Gastrocnemius medialis (tissue), 4 donors: ENCODE results near the gene ETAA1. TPM values are rescaled to one million over a fixed set of nuclear protein-coding genes. Genes with fewer than 3 reads are reported as not detected.

Experiments used
- ATAC-seq, 2 donors: fragments of 150-250 bp; one replicate each; pipeline ENCODE4 v1.9.1; 2016
- DNase-seq, 2 donors: peaks; one replicate each; pipeline ENCODE4 v3.0.0-alpha.2; 2019
- H3K27ac ChIP-seq, 4 donors: fragments of 200-600 bp; sonication (generic); 1 replicate in 1 of 4; 2 replicates in 3 of 4; pipeline ENCODE4 v1.5.1; 2016 to 2018; ENCODE audit warnings: mild to moderate bottlenecking in 2 of 4, moderate library complexity in 1 of 4
- H3K27me3 ChIP-seq, 3 donors: fragments of 200-600 bp; sonication (generic) in 2 of 3; 1 replicate in 1 of 3; 2 replicates in 2 of 3; pipeline versions ENCODE4 v1.5.1 to v1.6.0; 2016 to 2019; ENCODE audit warnings: mild to moderate bottlenecking in 1 of 3, moderate library complexity in 1 of 3
- H3K36me3 ChIP-seq, 2 donors: fragments of 200-600 bp; sonication (generic) in 1 of 2; one replicate each; pipeline ENCODE4 v1.5.1; 2017 to 2018
- H3K4me1 ChIP-seq, 2 donors: fragments of 200-600 bp; sonication (generic) in 1 of 2; one replicate each; pipeline ENCODE4 v1.5.1; 2016 to 2017; ENCODE audit warnings: mild to moderate bottlenecking in 2 of 2
- H3K4me3 ChIP-seq, 4 donors: fragments of 200-600 bp; sonication (generic) in 3 of 4; 1 replicate in 1 of 4; 2 replicates in 3 of 4; pipeline ENCODE4 v1.5.1; 2016 to 2019; ENCODE audit warnings: mild to moderate bottlenecking in 2 of 4
- H3K9me3 ChIP-seq, 3 donors: fragments of 200-600 bp; sonication (generic) in 2 of 3; 1 replicate in 1 of 3; 2 replicates in 2 of 3; pipeline ENCODE4 v1.5.1; 2016 to 2019
- CTCF ChIP-seq, 5 experiments: fragments of 450-650 bp in 3 of 5; fragments of 200-600 bp in 2 of 5; sonication (generic) in 2 of 5; IDR thresholded peaks in 4 of 5; conservative IDR thresholded peaks in 1 of 5; 1 replicate in 4 of 5; 2 replicates in 1 of 5; pipeline ENCODE4 v1.5.1; 2016 to 2019; ENCODE audit warnings: antibody characterized with exemption in 5 of 5, mild to moderate bottlenecking in 3 of 5, moderate library complexity in 3 of 5
- POLR2A ChIP-seq, 2 donors: fragments of 450-650 bp; IDR thresholded peaks; one replicate each; pipeline ENCODE4 v1.6.1; 2017; ENCODE audit warnings: antibody characterized with exemption in 2 of 2, mild to moderate bottlenecking in 2 of 2, moderate library complexity in 2 of 2
- in situ Hi-C, 4 donors: fragments of 200-750 bp; cut with MboI; loops; one replicate each; pipeline versions ENCODE4 v1.15.0 to v1.8.0; 2017; ENCODE audit warnings: low sequenced_read_pairs in 4 of 4
- intact Hi-C: fragments of 100-400 bp; cut with DNase I; formaldehyde crosslinking; loops from one replicate; pipeline ENCODE4 v1.15.1; 2023; ENCODE audit warnings: low total_unique reads
- total RNA-seq, 4 donors: library from RNA; depleted of rRNA; stranded (reverse); fragments of >200 nt; gene quantifications; one replicate each; pipeline versions ENCODE4 v1.1.0 to v1.2.3, GENCODE V29; 2016

ETAA1 gene
- total RNA-seq, 4 donors from 2014 or later, result 4.1 to 7.8 (median 4.9) TPM

- intact Hi-C loops, result loop anchor here (5.0 kb wide), 4 partner anchors 62 to 968 kb away; no protein-coding TSS in a partner anchor
These were observed 2.8 kb downstream of the ETAA1 start for GRCh38 chr2:67399831-67400489.

GRCh38 chr2:67400560-67401485 lies 3.7 kb downstream of the ETAA1 start:
- intact Hi-C loops, result no loop called here
- H3K27ac ChIP-seq, result no peak overlapping the region
- H3K4me3 ChIP-seq, result no peak overlapping the region
- peaks cover 0 to 33% of the 10 kb centered on the region in 2 donors for H3K36me3 ChIP-seq
- in situ Hi-C loops, result no loop called here
- TF ChIP-seq CTCF (IDR thresholded peaks at IDR 0.05 in 4 of 5, conservative IDR thresholded peaks at IDR 0.05 in 1 of 5) (no peak), POLR2A (IDR thresholded peaks at IDR 0.05) (no peak)
- H3K4me1 ChIP-seq, result no peaks in the 10 kb centered on the region
- H3K27me3 ChIP-seq, result no peaks in the 10 kb centered on the region
- H3K9me3 ChIP-seq, result no peaks in the 10 kb centered on the region
- ATAC-seq, result no peak
- no peak for DNase-seq

More at GRCh38 chr2:67399831-67400489, 2.8 kb downstream of the ETAA1 start:
- no peaks in the 10 kb centered on the region for H3K27me3 ChIP-seq
- TF ChIP-seq POLR2A (IDR thresholded peaks at IDR 0.05) (no peak), CTCF (IDR thresholded peaks at IDR 0.05 in 4 of 5, conservative IDR thresholded peaks at IDR 0.05 in 1 of 5) (no peak)
- no peak for DNase-seq
- peaks cover 0 to 26% of the 10 kb centered on the region in 2 donors for H3K36me3 ChIP-seq
- no peaks in the 10 kb centered on the region for H3K4me1 ChIP-seq
- H3K4me3 ChIP-seq, result no peak overlapping the region
- no peak overlapping the region for H3K27ac ChIP-seq
- no peak for ATAC-seq
- in situ Hi-C loops, result no loop called here
- no peaks in the 10 kb centered on the region for H3K9me3 ChIP-seq

GRCh38 chr2:67408346-67408745 lies 11.2 kb downstream of the ETAA1 start:
- Histone ChIP-seq H3K36me3 (peaks cover 0 to 49% of the 10 kb centered on the region in 2 donors), H3K27ac (no peak overlapping the region), H3K9me3 (no peaks in the 10 kb centered on the region), H3K27me3 (no peaks in the 10 kb centered on the region), H3K4me1 (no peaks in the 10 kb centered on the region), H3K4me3 (no peak overlapping the region)
- ATAC-seq (no peak), DNase-seq (no peak)
- TF ChIP-seq POLR2A (IDR thresholded peaks at IDR 0.05) (no peak), CTCF (IDR thresholded peaks at IDR 0.05 in 4 of 5, conservative IDR thresholded peaks at IDR 0.05 in 1 of 5) (no peak)
- in situ Hi-C loops, result no loop called here
- intact Hi-C loops, result no loop called here

- ATAC-seq (no peak), DNase-seq (no peak)
- in situ Hi-C loops (no loop called here), intact Hi-C loops (no loop called here)
- TF ChIP-seq CTCF (IDR thresholded peaks at IDR 0.05 in 4 of 5, conservative IDR thresholded peaks at IDR 0.05 in 1 of 5) (no peak), POLR2A (IDR thresholded peaks at IDR 0.05) (no peak)
- Histone ChIP-seq H3K4me3 (no peak overlapping the region), H3K27ac (no peak overlapping the region), H3K27me3 (no peaks in the 10 kb centered on the region), H3K9me3 (no peaks in the 10 kb centered on the region), H3K4me1 (no peaks in the 10 kb centered on the region), H3K36me3 (peaks cover 0 to 21% of the 10 kb centered on the region in 2 donors)
These were observed 15.3 kb downstream of the ETAA1 start for GRCh38 chr2:67412424-67412823.
